Measurements from ENCODE around the gene GLB1L. TPM values are rescaled to one million over a fixed set of nuclear protein-coding genes. Genes with fewer than 3 reads are reported as not detected.
A peak's percentile ranks its signal among the peaks of the same experiment; 100 is the strongest.

Gene GLB1L
- total RNA-seq, 6 experiments from 2014 or later = 2.1 to 4.2 (median 2.8) TPM

GRCh38 chr2:219291910-219292490 lies 46.8 kb upstream of the GLB1L start:
- Histone ChIP-seq H3K4me3 (no peak overlapping the region), H3K27me3 (no peaks in the 10 kb centered on the region), H3K36me3 (no peaks in the 10 kb centered on the region), H3K4me1 (peaks cover 0 to 2% (median 0%) of the 10 kb centered on the region in 4 donors), H3K27ac (no peak overlapping the region), H3K9me3 (no peaks in the 10 kb centered on the region)
- no peak for TF ChIP-seq POLR2A (IDR thresholded peaks at IDR 0.05)
- WGBS (ENCODE audit: insufficient coverage, low coverage, low lambda C conversion rate, missing lambda C conversion rate) = 53% methylated on average over 2 of the region's 4 CpGs
- DNase-seq (no peak), ATAC-seq (no peak)
- intact Hi-C loops (cut with DNase I) = loop anchor here in 1 of 2 donors (10.0 kb wide), 2 partner anchors 67 to 267 kb away; partner anchors contain the start of genes ANKZF1 and ATG9A

DNA sequence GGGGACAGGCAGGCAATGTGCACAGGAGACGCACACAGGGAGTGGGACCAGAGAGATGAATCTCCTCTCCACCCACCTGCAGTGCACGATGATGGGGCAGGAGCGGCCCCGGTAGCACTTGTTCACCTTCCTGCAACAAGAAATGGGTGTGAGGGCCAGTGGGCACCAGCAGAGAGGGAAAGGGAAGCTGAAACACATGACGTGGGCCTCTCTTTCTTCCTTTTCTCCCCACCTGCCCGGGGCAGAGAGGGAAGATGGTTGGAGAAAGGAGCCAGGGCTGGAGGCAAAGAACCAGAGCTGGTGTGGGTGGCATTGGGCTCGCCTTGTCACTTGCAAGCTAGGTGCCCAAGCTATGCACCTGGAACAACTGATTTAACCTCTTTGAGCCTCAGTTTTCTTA lies 46.1 kb upstream of the GLB1L start:
- peaks cover 0 to 2% (median 0%) of the 10 kb centered on the region in 4 donors for H3K4me1 ChIP-seq
- H3K9me3 ChIP-seq = no peaks in the 10 kb centered on the region
- TF ChIP-seq CTCF (IDR thresholded peaks at IDR 0.05) = no peak
- no peak for TF ChIP-seq POLR2A (IDR thresholded peaks at IDR 0.05)
- no peaks in the 10 kb centered on the region for H3K36me3 ChIP-seq
- no peaks in the 10 kb centered on the region for H3K27me3 ChIP-seq
- intact Hi-C loops (cut with DNase I) = loop anchor here in 1 of 2 donors (10.0 kb wide), 2 partner anchors 67 to 267 kb away; partner anchors contain the start of genes ANKZF1 and ATG9A
- no peak overlapping the region for H3K4me3 ChIP-seq
- DNase-seq (no peak), ATAC-seq (no peak)
- H3K27ac ChIP-seq = no peak overlapping the region
- WGBS (ENCODE audit: insufficient coverage, low coverage, low lambda C conversion rate, missing lambda C conversion rate) = 70% methylated on average over 2 of the region's 7 CpGs

DNA sequence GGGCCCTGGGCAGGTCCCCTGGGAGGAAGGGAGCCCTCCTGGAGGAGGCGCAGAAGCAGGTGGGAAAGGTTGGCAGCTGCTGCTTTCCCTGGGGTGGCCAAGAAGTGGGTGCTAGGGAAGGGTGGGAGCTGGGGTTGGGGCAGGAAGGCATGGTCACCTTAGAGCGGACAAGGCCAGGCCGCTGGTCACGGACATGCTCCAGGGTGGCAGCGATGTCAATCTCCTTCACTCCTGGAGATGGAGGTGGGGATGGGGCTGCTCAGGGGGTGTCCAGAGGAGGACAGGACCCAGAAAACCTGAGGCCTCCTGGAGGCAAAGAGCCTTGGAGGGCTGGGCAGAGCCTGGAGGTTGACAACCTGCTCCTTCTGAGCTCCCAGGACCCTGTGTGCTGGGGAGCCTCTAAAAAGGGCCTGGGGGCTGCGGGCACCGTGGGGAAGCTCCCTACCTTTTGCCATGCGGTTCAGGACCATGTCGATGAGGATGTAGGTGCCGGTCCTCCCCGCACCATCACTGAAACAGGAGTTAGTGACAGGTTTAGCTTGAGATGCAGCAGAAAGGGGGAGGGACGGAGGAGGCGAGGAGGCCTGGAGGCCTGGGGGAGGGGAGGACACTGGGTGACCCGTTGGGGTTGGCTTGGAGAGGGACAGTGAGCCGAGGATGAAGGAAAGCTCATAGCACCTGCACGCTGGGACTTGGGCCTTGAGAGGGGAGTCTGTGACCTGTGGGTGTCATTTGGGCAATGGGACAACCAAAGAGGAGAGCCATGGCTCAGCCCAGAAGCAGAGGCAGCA lies 45.3 kb upstream of the GLB1L start:
- H3K36me3 ChIP-seq = peaks cover 0 to 2% (median 0%) of the 10 kb centered on the region in 4 donors
- WGBS (ENCODE audit: insufficient coverage, low coverage, low lambda C conversion rate, missing lambda C conversion rate) = 26% methylated on average over 3 of the region's 16 CpGs
- no peaks in the 10 kb centered on the region for H3K27me3 ChIP-seq
- DNase-seq (no peak), ATAC-seq (no peak)
- H3K27ac ChIP-seq = no peak overlapping the region
- TF ChIP-seq CTCF (IDR thresholded peaks at IDR 0.05) = no peak
- no peak for TF ChIP-seq POLR2A (IDR thresholded peaks at IDR 0.05)
- H3K4me1 ChIP-seq = peaks cover 0 to 2% (median 0%) of the 10 kb centered on the region in 4 donors
- no peaks in the 10 kb centered on the region for H3K9me3 ChIP-seq
- H3K4me3 ChIP-seq = no peak overlapping the region
- intact Hi-C loops (cut with DNase I) = loop anchor here in 1 of 2 donors (10.0 kb wide), 2 partner anchors 66 to 266 kb away; partner anchors contain the start of genes ANKZF1 and ATG9A

DNA sequence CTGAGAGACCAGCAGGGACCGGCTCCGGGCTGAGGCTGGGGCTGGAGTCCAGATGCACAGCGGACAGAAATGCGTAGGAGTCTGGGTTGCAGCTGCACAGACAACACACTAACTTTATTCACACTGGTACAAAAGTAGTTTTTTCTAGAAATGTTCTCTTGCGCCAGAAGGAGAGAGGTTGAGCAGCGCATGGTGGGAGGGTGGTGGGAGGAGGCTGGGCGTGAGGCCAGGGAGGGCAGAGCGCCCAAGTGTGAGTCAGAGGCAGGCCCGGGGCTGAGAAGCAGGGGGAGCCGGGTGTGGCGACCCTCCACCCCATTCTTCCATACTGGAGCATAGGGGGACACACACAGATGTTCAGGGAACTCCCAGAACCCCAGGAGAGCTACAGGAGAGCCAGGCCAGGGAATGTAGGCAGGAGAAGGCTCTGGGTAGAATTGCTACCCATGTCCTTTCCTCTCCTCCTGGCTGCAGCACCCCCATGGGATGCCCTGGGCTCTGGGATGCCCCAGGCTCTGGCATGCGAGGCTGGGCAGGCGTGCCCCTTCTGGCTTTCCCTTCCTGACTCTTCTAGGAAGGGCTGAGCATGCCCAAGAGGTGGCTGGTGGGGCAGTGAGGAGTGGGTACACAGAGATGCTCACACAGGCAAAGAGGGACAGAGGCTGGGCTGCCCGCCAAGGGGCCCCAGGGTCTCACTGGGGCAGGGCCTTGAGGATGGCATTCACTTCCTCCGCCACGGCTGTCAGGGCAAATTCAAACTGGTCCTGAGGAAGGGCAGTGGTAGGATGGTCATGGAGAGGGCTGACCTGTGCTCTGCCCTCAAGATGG lies 44.5 kb upstream of the GLB1L start:
- intact Hi-C loops (cut with DNase I) = loop anchor here in 1 of 2 donors (10.0 kb wide), 2 partner anchors 65 to 265 kb away; partner anchors contain the start of genes ANKZF1 and ATG9A
- ATAC-seq = peak in 1 of 4 donors; percentile 35

More for the DNA sequence above, 44.5 kb upstream of the GLB1L start:
- no peak for TF ChIP-seq POLR2A (IDR thresholded peaks at IDR 0.05)
- TF ChIP-seq CTCF (IDR thresholded peaks at IDR 0.05) = no peak
- 29% methylated on average over 9 of the region's 16 CpGs for WGBS (ENCODE audit: insufficient coverage, low coverage, low lambda C conversion rate, missing lambda C conversion rate)
- H3K27ac ChIP-seq = no peak overlapping the region
- H3K36me3 ChIP-seq = peaks cover 0 to 11% (median 3%) of the 10 kb centered on the region in 4 donors
- DNase-seq = no peak
- H3K27me3 ChIP-seq = no peaks in the 10 kb centered on the region
- H3K4me3 ChIP-seq = no peak overlapping the region
- no peaks in the 10 kb centered on the region for H3K4me1 ChIP-seq
- no peaks in the 10 kb centered on the region for H3K9me3 ChIP-seq

Data from right lobe of liver (tissue), 6 donors.